SH-SY5Y (cell line): ENCODE results near the gene MCM7.

ENCODE experiments used
- GATA2 ChIP-seq: IDR thresholded peaks from 2 replicates; pipeline ENCODE4 v1.6.1; 2011; ENCODE audit warnings: mild to moderate bottlenecking, low read depth, low read length
- GATA3 ChIP-seq: IDR thresholded peaks from 2 replicates; pipeline ENCODE4 v1.6.1; 2011; ENCODE audit warnings: low read depth, mild to moderate bottlenecking, low read length, moderate library complexity

The MCM7 gene

GRCh38 chr7:100048680-100049079 lies 52.5 kb downstream of the MCM7 start:
- TF ChIP-seq GATA2 (no peak), GATA3 (no peak)

DNA sequence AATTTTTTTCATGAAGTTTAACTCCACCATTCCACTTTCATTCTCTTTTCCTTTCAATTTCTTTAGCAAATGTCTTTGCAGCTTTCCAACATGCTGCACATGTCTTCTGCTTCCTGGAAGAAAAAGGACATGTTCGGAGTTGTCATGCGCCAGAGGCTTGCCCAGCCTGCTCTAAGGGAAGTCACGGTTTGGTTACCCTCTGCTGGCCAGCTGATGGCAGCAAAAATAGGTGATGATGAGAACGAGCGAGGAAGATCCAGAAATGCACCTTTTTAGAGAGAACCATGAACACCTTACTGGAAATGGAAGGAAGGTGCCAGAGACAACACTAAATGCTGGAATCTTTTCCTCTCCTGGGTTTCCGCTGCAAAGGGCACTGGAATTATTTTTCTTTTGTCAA lies 56.5 kb downstream of the MCM7 start:
- TF ChIP-seq GATA2 (no peak), GATA3 (no peak)
